Liver (tissue), 9 donors: ENCODE data around the gene ARHGAP23. TPM values are rescaled to one million over a fixed set of nuclear protein-coding genes. Genes with fewer than 3 reads are reported as not detected.

ENCODE experiments used
- DNase-seq: peaks from one replicate; pipeline ENCODE4 v3.0.0-alpha.2; 2017; ENCODE audit warnings: low spot score
- H3K27ac ChIP-seq, 2 donors: one replicate each; pipeline ENCODE4 v1.7.0; 2013; ENCODE audit warnings: inconsistent platforms in 2 of 2, low read length in 2 of 2, control low read depth in 1 of 2, low read depth in 1 of 2, mild to moderate bottlenecking in 1 of 2
- H3K27me3 ChIP-seq, 4 donors: one replicate each; pipeline versions ENCODE4 v1.6.1 to v1.7.0; 2013; ENCODE audit warnings: low read length in 3 of 4, inconsistent platforms in 1 of 4, mild to moderate bottlenecking in 1 of 4, moderate library complexity in 1 of 4; ENCODE audit not compliant: control insufficient read depth in 4 of 4, insufficient read depth in 4 of 4
- H3K36me3 ChIP-seq, 4 donors: one replicate each; pipeline versions ENCODE4 v1.6.1 to v1.7.0; 2013; ENCODE audit warnings: low read length in 3 of 4, mild to moderate bottlenecking in 3 of 4, low read depth in 1 of 4, moderate library complexity in 1 of 4; ENCODE audit not compliant: control insufficient read depth in 4 of 4, insufficient read depth in 3 of 4
- H3K4me1 ChIP-seq, 4 donors: one replicate each; pipeline versions ENCODE4 v1.6.1 to v1.7.0; 2013; ENCODE audit warnings: low read length in 3 of 4, mild to moderate bottlenecking in 3 of 4, moderate library complexity in 1 of 4; ENCODE audit not compliant: control insufficient read depth in 4 of 4, insufficient read depth in 4 of 4
- H3K4me3 ChIP-seq, 3 donors: one replicate each; pipeline versions ENCODE4 v1.6.1 to v1.7.0; 2013; ENCODE audit warnings: low read length in 3 of 3, control low read depth in 1 of 3, low read depth in 1 of 3, mild to moderate bottlenecking in 1 of 3
- H3K9ac ChIP-seq, 2 donors: one replicate each; pipeline ENCODE4 v1.7.0; 2013; ENCODE audit warnings: low read length in 2 of 2, mild to moderate bottlenecking in 2 of 2, moderate library complexity in 2 of 2, control low read depth in 1 of 2, low read depth in 1 of 2
- H3K9me3 ChIP-seq, 4 donors: one replicate each; pipeline versions ENCODE4 v1.6.1 to v1.7.0; 2013; ENCODE audit warnings: low read length in 3 of 4; ENCODE audit not compliant: control insufficient read depth in 4 of 4
- EGR1 ChIP-seq, 2 donors: IDR thresholded peaks; 2 replicates each; pipeline ENCODE4 v1.6.1; 2016 to 2018; ENCODE audit warnings: antibody characterized with exemption in 2 of 2, low read depth in 2 of 2
- FOXA1 ChIP-seq: IDR thresholded peaks from 2 replicates; pipeline ENCODE4 v1.6.1; 2016; ENCODE audit warnings: antibody characterized with exemption
- FOXA2 ChIP-seq: IDR thresholded peaks from 2 replicates; pipeline ENCODE4 v1.6.1; 2016; ENCODE audit warnings: antibody characterized with exemption
- GABPA ChIP-seq, 2 donors: IDR thresholded peaks in 1 of 2; conservative IDR thresholded peaks in 1 of 2; 2 replicates each; pipeline ENCODE4 v1.6.1; 2016; ENCODE audit warnings: antibody characterized with exemption in 2 of 2, mild to moderate bottlenecking in 1 of 2, moderate library complexity in 1 of 2
- HNF4A ChIP-seq, 2 donors: conservative IDR thresholded peaks; 2 replicates each; pipeline ENCODE4 v1.6.1; 2016; ENCODE audit warnings: antibody characterized with exemption in 2 of 2, mild to moderate bottlenecking in 2 of 2
- HNF4G ChIP-seq: IDR thresholded peaks from 2 replicates; pipeline ENCODE4 v1.6.1; 2016; ENCODE audit warnings: antibody characterized with exemption
- JUND ChIP-seq, 2 donors: IDR thresholded peaks; 2 replicates each; pipeline ENCODE4 v1.6.1; 2016; ENCODE audit warnings: antibody characterized with exemption in 2 of 2
- NR2F2 ChIP-seq: IDR thresholded peaks from 2 replicates; pipeline ENCODE4 v1.6.1; 2016; ENCODE audit warnings: antibody characterized with exemption
- RAD21 ChIP-seq, 2 donors: IDR thresholded peaks; 2 replicates each; pipeline ENCODE4 v1.6.1; 2016; ENCODE audit warnings: antibody characterized with exemption in 2 of 2, mild to moderate bottlenecking in 2 of 2
- RXRA ChIP-seq, 2 donors: IDR thresholded peaks; 2 replicates each; pipeline ENCODE4 v1.6.1; 2017 to 2018; ENCODE audit warnings: antibody characterized with exemption in 2 of 2, mild to moderate bottlenecking in 1 of 2
- SP1 ChIP-seq: IDR thresholded peaks from 2 replicates; pipeline ENCODE4 v1.6.1; 2018; ENCODE audit warnings: antibody characterized with exemption, mild to moderate bottlenecking
- TAF1 ChIP-seq: conservative IDR thresholded peaks from 2 replicates; pipeline ENCODE4 v1.6.1; 2016; ENCODE audit warnings: antibody characterized with exemption, mild to moderate bottlenecking
- YY1 ChIP-seq: IDR thresholded peaks from 2 replicates; pipeline ENCODE4 v1.6.1; 2016; ENCODE audit warnings: antibody characterized with exemption, mild to moderate bottlenecking
- WGBS: extraction: QIAGEN DNeasy Blood & Tissue Kit; methylation state at CpG from one replicate; pipeline ENCODE4 v1.1.7; 2013; 5-methylcytosine and 5-hydroxymethylcytosine counted together
- polyA plus RNA-seq, 2 donors: library from polyadenylated mRNA; stranded (reverse) in 1 of 2; unstranded in 1 of 2; fragments of 200-250 nt in 1 of 2; fragments of >200 nt in 1 of 2; fragmentation: Nextera tagmentation in 1 of 2; extraction: Ambion mirVana in 1 of 2; gene quantifications; one replicate each; pipeline versions ENCODE4 v1.2.1 to v1.2.3, GENCODE V29; 2013 to 2015
- total RNA-seq, 2 donors: library from RNA; depleted of rRNA; stranded (reverse); fragments of >200 nt; gene quantifications; one replicate each; pipeline ENCODE4 v1.2.3, GENCODE V29; 2014
- TF ChIP-seq, protein P1 (sequence below): IDR thresholded peaks from 2 replicates; pipeline ENCODE4 v1.6.1; 2016; ENCODE audit warnings: antibody characterized with exemption
- TF ChIP-seq, protein P2 (sequence below): IDR thresholded peaks from 2 replicates; pipeline ENCODE4 v1.6.1; 2016; ENCODE audit warnings: antibody characterized with exemption
- TF ChIP-seq, protein P3 (sequence below): IDR thresholded peaks from 2 replicates; pipeline ENCODE4 v1.6.1; 2016; ENCODE audit warnings: antibody characterized with exemption
- TF ChIP-seq, protein P4 (sequence below): fragments of 150-350 bp; IDR thresholded peaks from 2 replicates; pipeline ENCODE4 v1.5.1; 2017; ENCODE audit warnings: improper control_type of control experiment, low read depth, low read length; ENCODE audit not compliant: missing input control
- TF ChIP-seq, protein P5 (sequence below): IDR thresholded peaks from 2 replicates; pipeline ENCODE4 v1.6.1; 2016; ENCODE audit warnings: antibody characterized with exemption, mild to moderate bottlenecking
- donor health status: healthy.
- donor health status: healthy.
- donor health status: healthy.
- donor health status: healthy.
- donor health status: healthy.

Gene ARHGAP23
- total and polyA plus RNA-seq, 4 donors: 0.28 to 31.8 (median 4.6) TPM

DNA sequence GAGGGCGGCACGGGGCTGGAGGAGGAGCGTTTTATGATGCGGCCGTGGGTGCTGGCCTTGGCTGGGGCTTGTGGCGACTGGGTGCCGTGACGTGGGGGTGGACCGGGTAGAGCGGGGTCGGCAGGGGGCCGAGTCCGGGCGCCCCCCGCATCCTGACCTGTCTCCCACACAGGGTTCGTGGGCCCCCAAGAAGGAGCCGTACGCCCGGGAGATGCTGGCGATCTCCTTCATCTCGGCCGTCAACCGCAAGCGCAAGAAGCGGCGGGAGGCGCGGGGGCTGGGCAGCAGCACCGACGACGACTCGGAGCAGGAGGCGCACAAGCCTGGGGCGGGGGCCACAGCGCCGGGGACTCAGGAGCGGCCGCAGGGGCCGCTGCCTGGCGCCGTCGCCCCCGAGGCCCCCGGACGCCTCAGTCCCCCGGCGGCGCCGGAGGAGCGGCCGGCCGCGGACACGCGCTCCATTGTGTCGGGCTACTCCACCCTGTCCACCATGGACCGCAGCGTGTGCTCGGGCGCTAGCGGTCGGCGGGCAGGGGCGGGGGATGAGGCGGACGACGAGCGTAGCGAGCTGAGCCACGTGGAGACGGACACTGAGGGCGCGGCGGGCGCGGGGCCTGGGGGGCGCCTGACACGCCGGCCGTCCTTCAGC lies 81.6 kb downstream of the ARHGAP23 start:
- 17% methylated on average over 80 of the region's 80 CpGs for WGBS
- Histone ChIP-seq H3K4me3 (peak overlapping the region in 1 of 3 donors; percentile 26), H3K9ac (no peak overlapping the region), H3K36me3 (no peaks in the 10 kb centered on the region), H3K4me1 (peaks cover 4 to 17% (median 8%) of the 10 kb centered on the region in 4 donors), H3K9me3 (no peaks in the 10 kb centered on the region), H3K27me3 (peaks cover 0 to 5% (median 2%) of the 10 kb centered on the region in 4 donors), H3K27ac (no peak overlapping the region)
- DNase-seq: no peak
- TF ChIP-seq TAF1: no peak
- no peak for TF ChIP-seq YY1
- TF ChIP-seq FOXA2: no peak
- no peak for TF ChIP-seq HNF4A (conservative IDR thresholded peaks at IDR 0.05)
- TF ChIP-seq, protein P1, sequence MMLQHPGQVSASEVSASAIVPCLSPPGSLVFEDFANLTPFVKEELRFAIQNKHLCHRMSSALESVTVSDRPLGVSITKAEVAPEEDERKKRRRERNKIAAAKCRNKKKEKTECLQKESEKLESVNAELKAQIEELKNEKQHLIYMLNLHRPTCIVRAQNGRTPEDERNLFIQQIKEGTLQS: no peak
- no peak for TF ChIP-seq NR2F2
- TF ChIP-seq SP1: no peak
- TF ChIP-seq, protein P2, sequence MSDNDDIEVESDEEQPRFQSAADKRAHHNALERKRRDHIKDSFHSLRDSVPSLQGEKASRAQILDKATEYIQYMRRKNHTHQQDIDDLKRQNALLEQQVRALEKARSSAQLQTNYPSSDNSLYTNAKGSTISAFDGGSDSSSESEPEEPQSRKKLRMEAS: no peak
- TF ChIP-seq, protein P3, sequence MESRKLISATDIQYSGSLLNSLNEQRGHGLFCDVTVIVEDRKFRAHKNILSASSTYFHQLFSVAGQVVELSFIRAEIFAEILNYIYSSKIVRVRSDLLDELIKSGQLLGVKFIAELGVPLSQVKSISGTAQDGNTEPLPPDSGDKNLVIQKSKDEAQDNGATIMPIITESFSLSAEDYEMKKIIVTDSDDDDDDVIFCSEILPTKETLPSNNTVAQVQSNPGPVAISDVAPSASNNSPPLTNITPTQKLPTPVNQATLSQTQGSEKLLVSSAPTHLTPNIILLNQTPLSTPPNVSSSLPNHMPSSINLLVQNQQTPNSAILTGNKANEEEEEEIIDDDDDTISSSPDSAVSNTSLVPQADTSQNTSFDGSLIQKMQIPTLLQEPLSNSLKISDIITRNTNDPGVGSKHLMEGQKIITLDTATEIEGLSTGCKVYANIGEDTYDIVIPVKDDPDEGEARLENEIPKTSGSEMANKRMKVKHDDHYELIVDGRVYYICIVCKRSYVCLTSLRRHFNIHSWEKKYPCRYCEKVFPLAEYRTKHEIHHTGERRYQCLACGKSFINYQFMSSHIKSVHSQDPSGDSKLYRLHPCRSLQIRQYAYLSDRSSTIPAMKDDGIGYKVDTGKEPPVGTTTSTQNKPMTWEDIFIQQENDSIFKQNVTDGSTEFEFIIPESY: no peak
- no peak for TF ChIP-seq RAD21 (IDR thresholded peaks at IDR 0.05)
- no peak for TF ChIP-seq JUND (IDR thresholded peaks at IDR 0.05)
- no peak for TF ChIP-seq EGR1 (IDR thresholded peaks at IDR 0.05; ENCODE audit: low read depth in 2 of 2)
- TF ChIP-seq HNF4G: no peak
- TF ChIP-seq GABPA (IDR thresholded peaks at IDR 0.05 in 1 of 2, conservative IDR thresholded peaks at IDR 0.05 in 1 of 2): no peak
- TF ChIP-seq, protein P4, sequence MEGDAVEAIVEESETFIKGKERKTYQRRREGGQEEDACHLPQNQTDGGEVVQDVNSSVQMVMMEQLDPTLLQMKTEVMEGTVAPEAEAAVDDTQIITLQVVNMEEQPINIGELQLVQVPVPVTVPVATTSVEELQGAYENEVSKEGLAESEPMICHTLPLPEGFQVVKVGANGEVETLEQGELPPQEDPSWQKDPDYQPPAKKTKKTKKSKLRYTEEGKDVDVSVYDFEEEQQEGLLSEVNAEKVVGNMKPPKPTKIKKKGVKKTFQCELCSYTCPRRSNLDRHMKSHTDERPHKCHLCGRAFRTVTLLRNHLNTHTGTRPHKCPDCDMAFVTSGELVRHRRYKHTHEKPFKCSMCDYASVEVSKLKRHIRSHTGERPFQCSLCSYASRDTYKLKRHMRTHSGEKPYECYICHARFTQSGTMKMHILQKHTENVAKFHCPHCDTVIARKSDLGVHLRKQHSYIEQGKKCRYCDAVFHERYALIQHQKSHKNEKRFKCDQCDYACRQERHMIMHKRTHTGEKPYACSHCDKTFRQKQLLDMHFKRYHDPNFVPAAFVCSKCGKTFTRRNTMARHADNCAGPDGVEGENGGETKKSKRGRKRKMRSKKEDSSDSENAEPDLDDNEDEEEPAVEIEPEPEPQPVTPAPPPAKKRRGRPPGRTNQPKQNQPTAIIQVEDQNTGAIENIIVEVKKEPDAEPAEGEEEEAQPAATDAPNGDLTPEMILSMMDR: no peak
- TF ChIP-seq, protein P5, sequence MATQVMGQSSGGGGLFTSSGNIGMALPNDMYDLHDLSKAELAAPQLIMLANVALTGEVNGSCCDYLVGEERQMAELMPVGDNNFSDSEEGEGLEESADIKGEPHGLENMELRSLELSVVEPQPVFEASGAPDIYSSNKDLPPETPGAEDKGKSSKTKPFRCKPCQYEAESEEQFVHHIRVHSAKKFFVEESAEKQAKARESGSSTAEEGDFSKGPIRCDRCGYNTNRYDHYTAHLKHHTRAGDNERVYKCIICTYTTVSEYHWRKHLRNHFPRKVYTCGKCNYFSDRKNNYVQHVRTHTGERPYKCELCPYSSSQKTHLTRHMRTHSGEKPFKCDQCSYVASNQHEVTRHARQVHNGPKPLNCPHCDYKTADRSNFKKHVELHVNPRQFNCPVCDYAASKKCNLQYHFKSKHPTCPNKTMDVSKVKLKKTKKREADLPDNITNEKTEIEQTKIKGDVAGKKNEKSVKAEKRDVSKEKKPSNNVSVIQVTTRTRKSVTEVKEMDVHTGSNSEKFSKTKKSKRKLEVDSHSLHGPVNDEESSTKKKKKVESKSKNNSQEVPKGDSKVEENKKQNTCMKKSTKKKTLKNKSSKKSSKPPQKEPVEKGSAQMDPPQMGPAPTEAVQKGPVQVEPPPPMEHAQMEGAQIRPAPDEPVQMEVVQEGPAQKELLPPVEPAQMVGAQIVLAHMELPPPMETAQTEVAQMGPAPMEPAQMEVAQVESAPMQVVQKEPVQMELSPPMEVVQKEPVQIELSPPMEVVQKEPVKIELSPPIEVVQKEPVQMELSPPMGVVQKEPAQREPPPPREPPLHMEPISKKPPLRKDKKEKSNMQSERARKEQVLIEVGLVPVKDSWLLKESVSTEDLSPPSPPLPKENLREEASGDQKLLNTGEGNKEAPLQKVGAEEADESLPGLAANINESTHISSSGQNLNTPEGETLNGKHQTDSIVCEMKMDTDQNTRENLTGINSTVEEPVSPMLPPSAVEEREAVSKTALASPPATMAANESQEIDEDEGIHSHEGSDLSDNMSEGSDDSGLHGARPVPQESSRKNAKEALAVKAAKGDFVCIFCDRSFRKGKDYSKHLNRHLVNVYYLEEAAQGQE: no peak
- TF ChIP-seq RXRA (IDR thresholded peaks at IDR 0.05): no peak
- TF ChIP-seq FOXA1: no peak
